Posterior vena cava (tissue), 2 donors: ENCODE measurements around the gene NAT16. TPM values are rescaled to one million over a fixed set of nuclear protein-coding genes. Genes with fewer than 3 reads are reported as not detected.
A peak's percentile ranks its signal among the peaks of the same experiment; 100 is the strongest.

Experiments
- DNase-seq: peaks from one replicate; pipeline ENCODE4 v3.0.0-alpha.2; 2020; ENCODE audit warnings: low spot score
- intact Hi-C, 2 donors: fragments of 100-400 bp; cut with DNase I; formaldehyde crosslinking; loops; one replicate each; pipeline versions ENCODE4 v1.14.1 to v1.14.2; 2022 to 2023
- total RNA-seq, 2 donors: library from RNA; stranded (reverse); fragmentation: NEBNext Ultra II Directional; extraction: Animal tissue kit (Norgen Biotek cat#: 25700); gene quantifications; one replicate each; pipeline ENCODE4 v1.2.1, GENCODE V29; 2021
- donor health status: DM: yes; HTN: yes; CAD: no.
- donor health status: DM: yes; HTN: yes; CAD: no.

The NAT16 gene
- total RNA-seq, 2 donors from 2014 or later = not detected

DNA sequence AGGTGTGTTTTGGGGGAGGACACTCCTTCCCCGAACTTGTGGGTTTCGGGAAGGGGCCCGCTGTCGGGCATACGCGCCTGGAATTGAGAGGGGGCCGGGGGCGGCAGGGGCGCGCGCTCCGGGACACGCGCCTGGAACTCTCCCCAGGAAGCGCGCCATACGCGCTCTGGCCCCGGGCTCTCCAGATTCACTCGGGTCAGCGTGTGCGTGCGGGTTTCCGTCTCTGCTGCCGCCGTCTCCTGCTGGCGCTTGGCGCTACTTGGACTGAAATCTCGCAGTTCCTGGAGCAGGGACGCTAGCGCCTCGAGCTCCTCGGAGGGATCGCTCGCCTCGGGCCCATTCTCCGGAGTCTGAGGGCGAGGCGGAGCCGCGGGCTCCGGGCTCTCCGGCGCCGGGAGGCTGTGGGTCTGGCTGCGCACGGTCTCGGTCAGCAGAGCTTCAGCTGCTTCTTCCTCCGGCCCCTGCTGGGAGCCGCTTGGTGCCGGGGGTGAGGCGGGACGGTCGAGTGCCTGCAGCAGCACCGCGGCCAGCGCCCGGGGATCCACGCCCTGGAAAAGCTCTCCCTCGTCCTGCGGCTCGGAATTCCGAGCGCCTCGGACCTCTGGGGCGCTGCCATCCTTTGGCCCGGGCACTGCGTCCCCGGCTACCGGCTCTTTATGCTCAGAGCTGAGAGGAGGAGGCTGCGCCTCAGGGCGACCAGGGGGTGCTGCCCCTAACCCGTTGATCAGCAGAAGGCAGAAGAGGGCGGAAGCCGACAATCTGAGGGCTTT, 15.8 kb downstream of the NAT16 start:
- intact Hi-C loops = loop anchor here (5.0 to 10.0 kb wide), 2 partner anchors 111 to 718 kb away; no protein-coding TSS in a partner anchor
- no peak for DNase-seq

GRCh38 chr7:101163279-101164070, 16.6 kb downstream of the NAT16 start:
- intact Hi-C loops = loop anchor here (5.0 to 10.0 kb wide), 2 partner anchors 111 to 719 kb away; no protein-coding TSS in a partner anchor
- no peak for DNase-seq

DNA sequence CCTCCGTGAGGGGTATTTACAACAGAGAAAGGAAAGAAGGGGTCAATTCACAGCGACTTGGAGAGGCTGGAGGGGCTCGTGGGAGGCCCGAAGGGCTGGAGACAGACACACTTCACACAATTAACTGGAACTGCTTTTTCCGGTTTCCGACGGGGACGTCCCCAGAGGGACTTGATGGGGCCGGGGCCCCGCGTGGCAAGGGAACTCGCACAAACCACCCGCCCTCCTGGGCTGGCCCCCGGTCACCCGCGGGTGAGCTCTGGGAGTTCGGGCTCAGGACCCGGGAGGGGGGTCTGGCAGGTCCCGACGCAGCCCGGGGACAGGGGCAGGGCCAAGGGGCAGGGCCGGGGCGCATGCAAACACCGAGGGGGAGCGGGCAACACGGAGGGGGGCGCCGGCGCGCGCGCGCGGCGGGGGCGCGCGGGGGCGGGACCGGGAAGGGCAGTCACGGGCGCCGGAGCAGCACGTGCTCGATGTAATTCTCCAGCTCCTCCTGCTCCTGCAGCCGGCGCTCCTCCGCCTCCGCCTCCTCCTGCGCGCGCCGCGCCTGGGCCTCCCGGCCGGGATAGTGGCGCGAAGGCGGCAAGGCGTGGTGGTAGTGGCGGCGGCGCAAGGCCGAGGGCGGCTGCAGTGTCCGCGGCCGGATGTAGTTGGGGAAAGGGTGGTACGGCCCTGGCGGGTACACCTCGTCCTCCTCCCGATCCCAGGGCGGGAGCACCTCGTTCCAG, 17.4 kb downstream of the NAT16 start:
- intact Hi-C loops = loop anchor here (5.0 to 10.0 kb wide), 2 partner anchors 112 to 720 kb away; no protein-coding TSS in a partner anchor
- DNase-seq = no peak

GRCh38 chr7:101161692-101162471, 18.2 kb downstream of the NAT16 start:
- intact Hi-C loops = loop anchor here (5.0 to 10.0 kb wide), 2 partner anchors 113 to 720 kb away; no protein-coding TSS in a partner anchor
- no peak for DNase-seq

GRCh38 chr7:101160910-101161309, 19.2 kb downstream of the NAT16 start:
- DNase-seq = no peak
- intact Hi-C loops = loop anchor here (5.0 to 10.0 kb wide), 2 partner anchors 114 to 721 kb away; no protein-coding TSS in a partner anchor

DNA sequence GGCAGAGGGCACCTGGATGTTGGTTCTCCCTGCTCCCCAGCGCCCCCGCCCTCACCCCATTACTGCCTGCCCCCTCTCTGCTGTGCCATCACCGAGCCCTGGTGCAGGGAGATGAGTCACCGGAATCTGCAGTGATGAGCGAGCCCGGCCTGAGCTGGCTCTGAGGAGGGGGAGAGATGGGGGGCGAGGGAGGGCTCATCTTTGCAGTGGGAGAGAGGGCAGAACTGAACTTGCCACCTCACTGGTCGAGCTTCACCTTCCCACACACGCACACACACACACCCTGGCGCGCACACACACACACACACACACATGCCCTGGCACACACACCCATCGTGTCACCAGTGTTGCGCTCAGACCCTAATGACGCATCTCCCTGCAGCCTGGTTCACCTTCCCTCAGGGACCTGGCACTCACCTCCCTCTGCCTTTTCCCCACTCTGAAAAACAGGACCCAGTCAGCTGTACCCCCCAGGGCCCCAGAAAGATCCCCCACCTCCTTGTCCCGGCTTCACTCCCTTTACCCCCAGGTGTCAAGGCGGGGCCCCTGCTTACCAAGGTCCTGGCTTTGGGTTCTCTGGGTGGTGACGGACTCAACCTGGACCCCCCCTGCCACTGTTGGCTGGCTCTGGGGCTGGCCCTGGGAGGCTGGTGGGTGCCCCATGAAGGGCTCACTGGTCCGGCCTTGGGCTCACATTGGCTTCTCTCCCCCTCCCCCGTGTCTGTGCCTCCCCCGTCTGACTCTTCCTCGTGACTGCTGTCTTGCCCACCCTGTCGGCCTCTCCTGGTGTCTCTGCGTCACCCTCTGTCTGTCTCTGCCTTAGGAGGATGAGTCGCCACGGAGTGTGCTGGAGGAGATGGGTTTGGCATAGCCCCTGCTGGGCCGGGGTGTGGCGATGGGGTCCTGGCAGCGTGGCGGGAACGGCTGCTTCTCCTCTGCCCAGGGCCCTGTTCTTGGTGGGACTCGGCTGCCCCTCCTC, 20.1 kb downstream of the NAT16 start:
- intact Hi-C loops = loop anchor here (5.0 to 10.0 kb wide), 2 partner anchors 115 to 722 kb away; no protein-coding TSS in a partner anchor
- no peak for DNase-seq

DNA sequence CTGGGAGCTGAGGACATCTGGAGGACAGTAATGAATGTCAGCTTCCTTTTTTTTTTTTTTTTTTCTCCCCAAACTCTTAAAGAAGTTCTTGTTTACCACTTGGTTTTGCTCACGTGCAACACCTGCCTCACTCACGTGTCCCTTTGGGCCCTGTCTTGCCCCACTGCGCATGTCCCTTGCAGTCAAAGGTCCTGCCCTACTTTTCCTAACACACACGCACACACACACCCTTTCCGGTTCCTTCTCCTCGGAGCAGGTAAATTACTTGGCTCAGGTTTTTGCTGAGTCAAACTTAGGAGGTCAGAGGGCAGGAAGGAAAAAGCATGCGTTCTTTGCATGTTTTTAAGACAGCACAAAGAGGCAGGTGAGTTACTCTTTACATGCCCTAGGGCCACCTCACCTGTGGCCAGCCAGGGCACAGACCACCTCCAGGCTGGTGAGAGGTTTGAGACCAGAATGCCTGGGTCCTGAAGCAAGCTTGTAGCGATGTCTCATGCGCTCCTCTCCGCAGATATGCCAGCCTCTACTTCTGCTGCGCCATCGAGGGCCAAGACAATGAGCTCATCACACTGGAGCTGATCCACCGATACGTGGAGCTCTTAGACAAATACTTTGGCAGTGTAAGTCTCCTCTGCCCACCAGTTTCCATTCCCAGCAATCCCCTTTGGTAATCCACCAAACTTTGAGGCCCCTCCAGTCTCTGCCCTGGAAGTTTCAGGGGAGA, 23.1 kb downstream of the NAT16 start:
- no peak for DNase-seq
- intact Hi-C loops = no loop called here

DNA sequence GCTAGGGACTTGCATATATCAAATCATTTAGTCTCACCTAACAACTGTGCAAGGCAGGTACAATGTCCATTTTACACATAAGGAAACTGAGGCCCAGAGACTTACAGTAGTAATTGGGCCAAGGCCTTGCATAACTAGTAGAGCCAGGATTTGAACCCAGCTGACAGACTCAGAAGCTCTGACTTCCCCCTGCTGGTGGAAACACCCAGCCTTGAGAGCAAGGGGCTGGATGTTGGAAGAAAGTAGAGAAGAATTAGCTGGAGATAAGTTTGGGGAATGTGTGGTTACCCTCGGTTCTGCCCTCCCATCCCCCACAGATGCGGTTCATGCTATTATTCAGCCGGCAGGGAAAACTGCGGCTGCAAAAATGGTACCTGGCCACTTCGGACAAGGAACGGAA, 23.8 kb downstream of the NAT16 start:
- intact Hi-C loops = no loop called here

DNA sequence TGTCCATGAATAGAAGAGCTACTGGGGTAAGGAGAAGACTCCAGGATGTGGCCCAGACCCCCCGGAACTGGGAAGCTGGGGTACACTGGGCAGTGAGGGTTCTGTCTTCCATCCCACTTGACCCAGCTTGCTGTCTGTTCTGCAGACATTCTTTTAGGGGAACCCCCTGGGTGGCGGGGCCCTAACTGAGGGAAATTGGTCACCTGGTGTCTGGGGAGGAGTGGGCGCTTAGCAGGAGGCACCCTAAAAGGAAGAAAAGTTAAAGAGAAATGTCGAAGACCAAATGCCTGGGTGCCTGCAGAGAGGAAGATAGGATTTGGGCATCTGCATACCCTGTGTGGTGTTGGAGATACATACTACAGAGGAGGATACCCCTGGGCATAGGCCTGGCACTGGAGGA, 24.8 kb downstream of the NAT16 start:
- no peak for DNase-seq
- intact Hi-C loops = no loop called here

More for the DNA sequence above, 23.8 kb downstream of the NAT16 start:
- no peak for DNase-seq

- DNase-seq = no peak
Measured at GRCh38 chr7:101154693-101155102, 25.4 kb downstream of the NAT16 start.

DNA sequence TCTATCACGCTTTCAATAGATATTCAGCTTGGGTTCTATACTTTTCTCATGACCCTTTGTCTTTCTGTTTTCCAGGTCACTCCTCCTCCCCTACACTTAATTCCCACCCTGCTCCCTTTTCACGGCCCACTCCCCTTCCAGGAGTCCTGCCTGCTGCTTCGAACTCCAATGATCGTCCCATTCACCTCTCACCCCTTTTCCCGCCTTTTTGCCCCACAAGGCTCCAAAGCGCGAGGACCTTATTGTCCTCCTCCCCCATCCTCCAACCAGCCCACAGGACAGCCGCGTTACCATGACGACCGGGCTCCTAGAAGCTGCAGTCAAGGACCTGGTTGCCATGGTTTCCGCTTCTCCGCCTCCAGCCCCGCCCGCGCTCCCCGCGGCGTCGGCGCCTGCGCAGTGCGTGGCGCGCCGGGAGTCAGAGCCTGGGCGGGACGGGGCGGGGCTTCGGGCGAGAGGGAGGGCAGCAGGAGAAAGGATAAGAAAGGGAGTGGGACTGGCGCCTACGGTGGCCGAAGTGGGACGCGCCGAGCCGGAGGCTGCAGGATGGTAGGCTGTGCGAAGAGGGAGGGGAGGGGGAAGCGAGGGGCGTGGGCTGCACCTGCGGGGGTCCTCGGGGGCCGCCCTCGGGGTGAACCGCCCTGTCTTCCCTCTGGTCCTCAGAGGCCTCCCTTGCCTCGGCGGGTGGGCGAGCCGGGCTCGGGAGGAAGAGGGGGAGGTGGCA, 26.0 kb downstream of the NAT16 start, which contains the start of gene AP1S1:
Gene AP1S1 (plus strand): TSS at position 508 of the 724 bp plus-strand sequence. CDS start 39 bp downstream, at position 547.
- peak; percentile 98 for DNase-seq
- intact Hi-C loops = no loop called here

More at GRCh38 chr7:101154693-101155102, 25.4 kb downstream of the NAT16 start:
- intact Hi-C loops = no loop called here

DNA sequence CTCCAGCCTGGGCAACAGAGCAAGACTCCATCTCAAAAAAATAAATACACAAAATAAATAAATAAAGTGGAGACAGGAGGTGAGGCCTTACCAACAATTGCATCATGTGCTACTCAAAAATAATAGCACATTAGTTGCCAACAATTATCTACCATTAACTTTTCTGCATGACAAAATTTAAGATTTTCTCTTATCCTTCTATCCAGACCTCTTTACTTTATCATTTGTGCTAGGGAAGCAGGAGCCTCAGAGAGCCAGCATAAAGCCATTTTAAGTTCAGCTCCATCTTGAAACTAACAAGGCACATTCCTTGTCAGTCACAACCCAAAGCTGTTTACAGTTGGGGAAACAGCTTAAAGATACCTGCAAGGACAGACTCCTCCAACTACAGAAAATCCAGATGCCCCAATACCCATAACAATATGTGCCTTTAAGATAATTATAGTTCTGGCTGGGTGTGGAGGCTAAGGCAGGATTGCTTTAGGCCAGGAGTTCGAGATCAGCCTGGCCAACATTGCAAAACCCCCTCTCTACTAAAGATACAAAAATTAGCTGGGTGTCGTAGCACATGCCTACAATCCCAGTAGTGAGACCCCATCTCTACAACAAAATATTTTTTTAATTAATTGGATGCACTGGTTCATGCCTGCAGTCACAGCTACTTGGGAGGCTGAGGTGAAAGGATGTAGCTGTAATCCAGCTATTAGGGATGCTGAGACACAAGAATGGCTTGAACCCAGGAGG, 28.0 kb downstream of the NAT16 start:
- no peak for DNase-seq
- intact Hi-C loops = no loop called here

DNA sequence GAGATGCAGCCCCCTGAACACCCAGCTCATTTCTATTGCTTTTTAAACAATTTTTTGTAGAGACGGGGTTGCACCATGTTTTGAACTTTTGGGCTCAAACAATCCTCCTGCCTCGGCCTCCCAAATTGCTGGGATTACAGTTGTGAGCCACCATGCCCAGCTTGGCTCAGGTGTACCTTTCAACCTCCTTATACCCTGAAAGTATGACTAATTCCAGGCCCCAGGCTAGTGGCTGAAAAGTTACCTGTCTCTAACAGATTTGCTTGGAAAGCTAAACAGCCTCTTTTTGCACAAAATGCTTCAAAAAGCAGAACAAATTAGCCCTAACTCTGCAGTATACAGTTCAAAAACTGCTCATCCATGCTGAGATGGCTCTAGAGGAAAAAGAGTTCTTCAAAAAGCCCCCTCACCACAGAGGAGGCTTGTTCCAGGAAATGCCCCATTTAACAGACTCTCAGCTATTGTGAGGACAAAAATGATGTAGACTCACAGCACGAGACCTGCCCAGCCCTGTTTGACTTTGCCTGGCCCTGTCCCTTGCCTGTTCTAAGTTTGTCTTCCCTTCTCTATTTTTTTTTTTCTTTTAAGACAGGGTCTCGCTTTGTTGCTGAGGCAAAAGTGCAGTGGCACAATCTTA, 39.2 kb downstream of the NAT16 start:
- intact Hi-C loops = loop anchor here (5.0 to 10.0 kb wide), 3 partner anchors 54 to 616 kb away; no protein-coding TSS in a partner anchor
- DNase-seq = no peak

GRCh38 chr7:101140339-101140699, 39.8 kb downstream of the NAT16 start:
- intact Hi-C loops = loop anchor here (5.0 to 10.0 kb wide), 3 partner anchors 54 to 616 kb away; no protein-coding TSS in a partner anchor
- no peak for DNase-seq
